GM12801 (cell line): ENCODE results near the gene ZFR.

Experiments
- TF ChIP-seq, protein P1 (sequence below): IDR thresholded peaks from one replicate; pipeline ENCODE4 v1.5.1; 2011; ENCODE audit warnings: control low read depth; ENCODE audit not compliant: insufficient read length; ENCODE audit errors: extremely low read depth

ZFR gene

DNA sequence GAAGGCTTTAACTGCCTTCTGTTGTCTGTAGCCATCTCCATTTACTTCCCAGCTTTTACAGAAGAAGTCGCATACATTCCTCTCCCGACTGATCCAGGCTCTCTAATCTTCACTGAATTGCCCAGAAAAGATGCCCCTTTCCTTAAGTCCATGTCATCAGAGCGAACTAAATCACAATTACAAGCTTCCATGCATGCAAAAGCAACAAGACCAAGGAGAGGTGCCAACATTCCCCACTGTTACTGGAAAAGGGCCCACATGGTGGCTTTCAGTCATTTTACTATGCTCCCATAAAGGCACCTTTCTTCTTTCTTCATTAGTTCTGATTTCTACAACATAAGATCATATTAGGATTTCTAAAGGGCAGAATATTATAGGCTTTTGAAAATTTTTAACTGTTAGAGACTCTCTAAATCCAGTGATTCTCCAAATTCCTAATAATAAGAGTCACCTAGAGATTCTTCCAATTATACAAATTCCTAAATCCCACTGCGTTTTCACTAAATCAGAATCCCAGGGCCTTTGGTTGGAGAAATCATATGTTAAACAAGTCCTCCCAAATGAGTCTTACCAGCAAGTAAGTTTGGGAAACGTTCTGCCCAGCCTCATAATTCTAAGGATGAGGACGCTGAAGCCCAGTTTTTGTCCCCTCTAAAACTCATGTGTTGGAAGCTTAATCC is 17.0 kb upstream of the ZFR start:
- TF ChIP-seq, protein P1, sequence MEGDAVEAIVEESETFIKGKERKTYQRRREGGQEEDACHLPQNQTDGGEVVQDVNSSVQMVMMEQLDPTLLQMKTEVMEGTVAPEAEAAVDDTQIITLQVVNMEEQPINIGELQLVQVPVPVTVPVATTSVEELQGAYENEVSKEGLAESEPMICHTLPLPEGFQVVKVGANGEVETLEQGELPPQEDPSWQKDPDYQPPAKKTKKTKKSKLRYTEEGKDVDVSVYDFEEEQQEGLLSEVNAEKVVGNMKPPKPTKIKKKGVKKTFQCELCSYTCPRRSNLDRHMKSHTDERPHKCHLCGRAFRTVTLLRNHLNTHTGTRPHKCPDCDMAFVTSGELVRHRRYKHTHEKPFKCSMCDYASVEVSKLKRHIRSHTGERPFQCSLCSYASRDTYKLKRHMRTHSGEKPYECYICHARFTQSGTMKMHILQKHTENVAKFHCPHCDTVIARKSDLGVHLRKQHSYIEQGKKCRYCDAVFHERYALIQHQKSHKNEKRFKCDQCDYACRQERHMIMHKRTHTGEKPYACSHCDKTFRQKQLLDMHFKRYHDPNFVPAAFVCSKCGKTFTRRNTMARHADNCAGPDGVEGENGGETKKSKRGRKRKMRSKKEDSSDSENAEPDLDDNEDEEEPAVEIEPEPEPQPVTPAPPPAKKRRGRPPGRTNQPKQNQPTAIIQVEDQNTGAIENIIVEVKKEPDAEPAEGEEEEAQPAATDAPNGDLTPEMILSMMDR = no peak

DNA sequence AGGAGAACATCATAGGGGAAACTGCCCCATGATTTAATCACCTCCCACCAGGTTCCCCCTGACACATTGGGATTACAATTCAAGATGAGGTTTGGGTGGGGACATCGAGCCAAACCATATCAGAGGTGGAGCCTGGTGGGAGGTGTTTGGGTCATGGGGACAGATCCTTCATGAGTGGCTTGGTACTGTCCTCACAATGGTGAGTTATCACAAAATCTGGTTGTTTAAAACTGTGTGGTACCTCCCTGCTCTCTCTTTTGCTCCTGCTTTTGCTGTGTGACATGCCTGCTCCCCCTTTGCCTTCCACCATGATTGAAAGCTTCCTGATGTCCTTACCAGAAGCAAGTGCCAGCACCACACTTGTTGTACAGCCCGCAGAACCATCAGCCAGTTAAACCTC is 16.2 kb upstream of the ZFR start:
- TF ChIP-seq, protein P1 = no peak

DNA sequence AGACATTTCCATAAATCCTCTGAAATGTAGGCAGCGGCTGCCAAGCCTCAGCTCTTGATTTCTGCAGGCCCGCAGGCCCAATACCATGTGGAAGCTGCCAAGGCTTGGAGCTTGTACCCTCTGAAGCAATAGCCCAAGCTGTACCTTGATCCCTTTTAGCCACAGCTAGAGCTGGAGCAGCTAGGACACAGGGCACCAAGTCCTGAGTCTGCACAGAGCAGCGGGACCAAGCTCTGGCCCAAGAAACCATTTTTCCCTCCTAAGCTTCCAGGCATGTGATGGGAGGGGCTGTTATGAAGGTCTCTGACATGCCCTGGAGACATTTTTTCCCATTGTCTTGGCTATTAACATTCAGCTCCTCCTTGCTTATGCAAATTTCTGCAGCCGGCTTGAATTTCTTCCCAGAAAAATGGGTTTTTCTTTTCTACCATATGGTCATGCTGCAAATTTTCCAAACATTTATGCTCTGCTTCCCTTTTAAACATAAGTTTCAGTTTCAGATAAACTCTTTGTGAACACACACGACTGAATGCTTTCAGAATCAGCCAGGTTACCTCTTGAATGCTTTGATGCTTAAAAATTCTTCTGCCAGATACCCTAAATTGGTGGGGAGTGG is 14.4 kb upstream of the ZFR start:
- TF ChIP-seq, protein P1 = no peak

DNA sequence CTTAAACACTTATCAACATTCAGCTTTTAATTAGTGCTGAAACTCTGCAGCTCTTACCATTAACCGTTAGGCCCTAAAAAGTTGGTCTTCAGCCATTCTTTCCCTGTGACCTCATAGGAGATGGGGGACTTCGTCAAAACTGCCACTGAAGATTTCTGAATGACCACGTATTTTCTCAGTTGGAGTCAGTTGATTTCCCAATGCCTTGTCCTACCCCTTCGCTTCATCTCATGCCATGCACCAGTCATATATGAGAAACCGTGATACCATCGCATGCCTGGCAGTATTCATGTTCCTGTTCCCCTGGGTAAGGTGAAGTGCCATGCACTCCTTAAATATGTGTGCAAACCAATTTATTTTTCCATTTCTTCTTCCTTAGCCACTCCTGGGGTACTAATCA is 10.8 kb upstream of the ZFR start:
- TF ChIP-seq, protein P1 = no peak

DNA sequence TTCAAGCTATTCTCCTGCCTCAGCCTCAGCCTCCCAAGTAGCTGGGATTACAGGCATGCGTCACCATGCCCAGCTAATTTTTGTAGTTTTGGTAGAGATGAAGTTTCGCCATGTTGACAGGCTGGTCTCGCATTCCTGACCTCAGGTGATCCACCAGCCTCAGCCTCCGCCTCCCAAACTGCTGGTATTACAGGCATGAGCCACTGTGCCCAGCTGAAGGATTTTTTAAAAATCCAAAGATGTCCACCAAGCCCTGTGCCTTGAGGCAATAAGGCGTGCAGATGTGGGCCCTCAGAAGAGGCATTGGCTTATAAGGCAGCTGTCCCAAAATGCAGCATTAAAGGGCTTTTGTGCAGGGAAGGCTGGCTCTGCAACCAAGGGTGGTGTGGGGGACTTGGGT is 10.3 kb upstream of the ZFR start:
- TF ChIP-seq, protein P1 = no peak

DNA sequence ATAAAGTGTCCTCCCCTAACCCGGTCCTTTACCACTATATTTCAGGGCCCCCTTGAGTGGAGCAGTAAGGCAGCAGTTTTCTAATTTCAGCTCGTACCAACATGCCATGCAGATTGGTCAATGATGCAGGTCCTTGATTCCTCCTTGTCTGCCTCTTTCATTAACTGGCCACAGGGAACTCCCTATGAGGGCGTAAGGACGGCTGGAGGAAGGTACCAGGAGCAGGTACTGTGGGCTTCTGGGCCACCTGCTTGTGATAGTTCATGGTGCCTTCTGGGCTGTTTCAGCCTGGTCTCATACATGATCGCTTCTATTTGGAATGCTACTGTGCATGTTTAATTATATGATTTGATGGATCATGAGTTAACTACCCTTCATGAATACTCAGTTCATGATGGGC is 9.4 kb upstream of the ZFR start:
- TF ChIP-seq, protein P1 = no peak

DNA sequence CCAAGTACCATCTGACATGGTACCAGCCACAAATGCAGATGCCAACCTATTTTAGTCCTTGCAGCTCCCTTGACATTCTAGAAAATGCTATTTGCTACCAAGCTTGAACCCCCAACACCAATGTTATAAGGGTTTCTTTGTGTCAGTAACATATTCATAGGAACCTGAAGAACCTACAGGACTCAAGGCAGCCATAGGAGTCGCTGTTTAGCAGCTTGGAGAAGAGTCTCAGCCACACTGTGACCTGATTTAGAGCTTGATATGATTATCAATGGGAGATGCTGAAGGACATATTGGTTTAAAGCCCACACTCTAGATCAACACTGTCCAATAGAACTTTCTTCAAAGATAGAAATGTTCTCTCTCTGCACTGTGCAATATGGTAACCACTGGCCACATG is 6.4 kb upstream of the ZFR start:
- TF ChIP-seq, protein P1 = no peak

DNA sequence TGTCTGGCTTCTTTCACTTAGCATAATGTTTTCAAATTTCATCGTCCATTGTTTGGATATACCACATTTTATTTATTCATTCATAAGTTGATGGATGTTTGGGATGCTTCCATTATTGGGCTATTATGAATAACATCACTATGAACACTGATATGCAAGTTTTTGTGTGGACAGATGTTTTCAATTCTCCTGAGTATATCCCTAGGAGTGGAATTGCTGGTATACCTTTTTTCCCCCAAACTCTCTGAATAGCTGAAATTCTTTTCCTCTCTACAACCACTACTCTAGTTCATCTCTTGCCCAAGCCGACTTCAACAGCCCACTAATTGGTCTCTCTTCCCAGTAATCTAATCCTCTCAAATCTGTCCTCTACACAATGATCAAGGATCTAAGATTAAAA is 4.7 kb upstream of the ZFR start:
- TF ChIP-seq, protein P1 = no peak
